GM23338 (cell line): ENCODE results near the gene AGTR1. TPM values are rescaled to one million over a fixed set of nuclear protein-coding genes. Genes with fewer than 3 reads are reported as not detected.

Experiments
- ATAC-seq: fragments of 200-7000 bp; cut with Tn5 transposase; 3 replicates; pipeline ENCODE4 v1.9.1; 2020
- DNase-seq: peaks from one replicate; pipeline ENCODE4 v3.0.0-alpha.2; 2015; ENCODE audit warnings: low spot score
- H2AFZ ChIP-seq: fragments of 200-600 bp; sonication (generic); 2 replicates; pipeline ENCODE4 v1.8.0; 2016; ENCODE audit warnings: antibody characterized with exemption, mild to moderate bottlenecking, moderate library complexity
- H3F3A ChIP-seq: fragments of 200-600 bp; sonication (generic); replicated peaks from 2 replicates; pipeline ENCODE4 v1.8.0; 2017; ENCODE audit warnings: antibody characterized with exemption, mixed run types, low read depth
- H3K27ac ChIP-seq: fragments of 200-600 bp; sonication (generic); 2 replicates; pipeline ENCODE4 v1.6.1; 2016; ENCODE audit warnings: low read depth
- H3K27me3 ChIP-seq: fragments of 200-600 bp; sonication (generic); 2 replicates; pipeline ENCODE4 v1.8.0; 2016; ENCODE audit warnings: mild to moderate bottlenecking, mixed run types, moderate library complexity; ENCODE audit not compliant: insufficient read depth
- H3K36me3 ChIP-seq: fragments of 200-600 bp; sonication (generic); 2 replicates; pipeline ENCODE4 v1.8.0; 2016; ENCODE audit warnings: mild to moderate bottlenecking; ENCODE audit not compliant: insufficient read depth
- H3K4me1 ChIP-seq: fragments of 200-600 bp; sonication (generic); 2 replicates; pipeline ENCODE4 v1.8.0; 2016; ENCODE audit warnings: mild to moderate bottlenecking, moderate library complexity; ENCODE audit not compliant: insufficient read depth
- H3K4me2 ChIP-seq: fragments of 200-600 bp; sonication (generic); 2 replicates; pipeline ENCODE4 v1.7.1; 2017; ENCODE audit warnings: mixed run types
- H3K4me3 ChIP-seq: fragments of 200-600 bp; sonication (generic); 2 replicates; pipeline ENCODE4 v1.6.1; 2016; ENCODE audit warnings: mixed run types
- H3K79me2 ChIP-seq: fragments of 200-600 bp; sonication (generic); replicated peaks from 2 replicates; pipeline ENCODE4 v1.8.0; 2017; ENCODE audit warnings: mild to moderate bottlenecking; ENCODE audit not compliant: insufficient read depth
- H3K9me2 ChIP-seq: fragments of 200-600 bp; sonication (generic); 2 replicates; pipeline ENCODE4 v1.8.0; 2017; ENCODE audit not compliant: insufficient read depth
- H4K20me1 ChIP-seq: fragments of 200-600 bp; sonication (generic); replicated peaks from 2 replicates; pipeline ENCODE4 v1.8.0; 2017; ENCODE audit warnings: mild to moderate bottlenecking; ENCODE audit not compliant: insufficient read depth
- H3K27ac Mint-ChIP-seq: 2 replicates; pipeline ENCODE4 v1.8.0; 2020; ENCODE audit warnings: inconsistent platforms, mild to moderate bottlenecking, moderate library complexity, mixed read lengths
- H3K27me3 Mint-ChIP-seq: 3 replicates; pipeline ENCODE4 v1.8.0; 2022; ENCODE audit warnings: low read depth, mild to moderate bottlenecking, moderate library complexity, mixed read lengths, inconsistent platforms; ENCODE audit not compliant: insufficient read depth, poor library complexity
- H3K36me3 Mint-ChIP-seq: 3 replicates; pipeline ENCODE4 v1.8.0; 2021; ENCODE audit warnings: low read depth, mild to moderate bottlenecking, inconsistent platforms, moderate library complexity, mixed read lengths
- H3K4me1 Mint-ChIP-seq: 3 replicates; pipeline ENCODE4 v1.8.0; 2020; ENCODE audit warnings: mild to moderate bottlenecking, inconsistent platforms, mixed read lengths
- H3K4me3 Mint-ChIP-seq: 3 replicates; pipeline ENCODE4 v1.8.0; 2021; ENCODE audit warnings: moderate library complexity, mild to moderate bottlenecking, inconsistent platforms, mixed read lengths
- H3K9me3 Mint-ChIP-seq: 3 replicates; pipeline ENCODE4 v1.8.0; 2020; ENCODE audit warnings: moderate library complexity, mild to moderate bottlenecking, inconsistent platforms, mixed read lengths
- CREB1 ChIP-seq: fragments of 250-450 bp; sonication (Bioruptor Pico); IDR thresholded peaks from 2 replicates; pipeline ENCODE4 v1.5.0; 2020; ENCODE audit warnings: low read depth, mild to moderate bottlenecking, moderate library complexity
- CTCF ChIP-seq, 2 experiments: fragments of 200-600 bp in 1 of 2; sonication (generic) in 1 of 2; conservative IDR thresholded peaks; 2 replicates each; pipeline versions ENCODE4 v1.5.1 to v1.6.1; 2016 to 2017; ENCODE audit warnings: antibody characterized with exemption in 2 of 2, low read depth in 2 of 2, mild to moderate bottlenecking in 2 of 2, moderate library complexity in 1 of 2
- ETS1 ChIP-seq: IDR thresholded peaks from 2 replicates; pipeline ENCODE4 v1.6.1; 2016; ENCODE audit warnings: antibody characterized with exemption
- EZH2phosphoT487 ChIP-seq: fragments of 200-600 bp; sonication (generic); IDR thresholded peaks from one replicate; pipeline ENCODE4 v1.8.1; 2018; ENCODE audit warnings: antibody characterized with exemption; ENCODE audit not compliant: unreplicated experiment
- NANOG ChIP-seq: IDR thresholded peaks from 2 replicates; pipeline ENCODE4 v1.6.1; 2016; ENCODE audit warnings: antibody characterized with exemption, borderline replicate concordance
- REST ChIP-seq: IDR thresholded peaks from one replicate; pipeline ENCODE4 v1.6.1; 2018; ENCODE audit warnings: antibody characterized with exemption; ENCODE audit not compliant: unreplicated experiment
- ZNF114 ChIP-seq: fragments of 250-450 bp; sonication (Bioruptor Pico); IDR thresholded peaks from 2 replicates; pipeline ENCODE4 v1.5.0; 2020; ENCODE audit warnings: mild to moderate bottlenecking, moderate library complexity
- ZNF331 ChIP-seq: fragments of 250-450 bp; sonication (Bioruptor Pico); IDR thresholded peaks from 2 replicates; pipeline ENCODE4 v1.5.0; 2020; ENCODE audit warnings: low read depth, mild to moderate bottlenecking, moderate library complexity
- polyA plus RNA-seq: library from polyadenylated mRNA; unstranded; fragments of >200 nt; fragmentation: Nextera tagmentation; extraction: Ambion mirVana; gene quantifications from 2 replicates; pipeline ENCODE4 v1.2.1, GENCODE V29; 2016
- total RNA-seq: library from RNA; depleted of rRNA; stranded (reverse); fragments of >200 nt; shearing (Covaris generic); gene quantifications from 2 replicates; pipeline ENCODE4 v1.2.3, GENCODE V29; 2014

The AGTR1 gene
- total and polyA plus RNA-seq, 2 experiments from 2014 or later = 0.16 TPM; not detected in 1

GRCh38 chr3:148718982-148719862 is 21.5 kb downstream of the AGTR1 start:
- Histone ChIP-seq H3K4me2 (no peak overlapping the region), H3K27ac (no peak overlapping the region), H3K4me1 (no peaks in the 10 kb centered on the region), H3K36me3 (no peaks in the 10 kb centered on the region), H4K20me1 (no peaks in the 10 kb centered on the region), H2AFZ (peak overlapping the region; percentile 1; the same call in 1 of the 2 replicates), H3K79me2 (no peaks in the 10 kb centered on the region), H3K9me2 (no peaks in the 10 kb centered on the region), H3K4me3 (no peak overlapping the region), H3F3A (no peaks in the 10 kb centered on the region), H3K27me3 (no peaks in the 10 kb centered on the region)
- peak; percentile 40 for DNase-seq
- Mint-ChIP-seq H3K36me3 (no peaks in the 10 kb centered on the region), H3K4me1 (peaks cover 12% of the 10 kb centered on the region; the same call in 2 of the 3 replicates), H3K27me3 (no peaks in the 10 kb centered on the region), H3K4me3 (0 out of 3 replicates have a peak overlapping the region, but pooled peaks have one; percentile 10), H3K9me3 (no peaks in the 10 kb centered on the region), H3K27ac (peak overlapping the region; percentile 51; the same call in 1 of the 2 replicates)
- peak; percentile 43 to 57 for TF ChIP-seq CTCF (conservative IDR thresholded peaks at IDR 0.05; ENCODE audit: low read depth in 2 of 2)
- TF ChIP-seq ZNF114 (CRISPR knock-in tag) = no peak
- peak; percentile 95 for ATAC-seq

- no peak overlapping the region for H3K4me2 ChIP-seq
- H3K9me3 Mint-ChIP-seq = no peaks in the 10 kb centered on the region
- no peak overlapping the region for H3K4me3 ChIP-seq
- no peaks in the 10 kb centered on the region for H3K36me3 ChIP-seq
- H3K27ac Mint-ChIP-seq = no peak overlapping the region
- H3K27me3 Mint-ChIP-seq = no peaks in the 10 kb centered on the region
- DNase-seq (no peak), ATAC-seq (no peak)
- no peak overlapping the region for H2AFZ ChIP-seq
- no peaks in the 10 kb centered on the region for H3K9me2 ChIP-seq
- no peak overlapping the region for H3K27ac ChIP-seq
- H3K4me3 Mint-ChIP-seq = no peak overlapping the region
- H3K4me1 ChIP-seq = no peaks in the 10 kb centered on the region
- no peaks in the 10 kb centered on the region for H3K79me2 ChIP-seq
- H3F3A ChIP-seq = no peaks in the 10 kb centered on the region
- H3K4me1 Mint-ChIP-seq = peaks cover 12% of the 10 kb centered on the region; the same call in 2 of the 3 replicates
- H3K27me3 ChIP-seq = no peaks in the 10 kb centered on the region
- no peaks in the 10 kb centered on the region for H4K20me1 ChIP-seq
- no peaks in the 10 kb centered on the region for H3K36me3 Mint-ChIP-seq
- TF ChIP-seq ETS1 (no peak), REST (no peak), CTCF (conservative IDR thresholded peaks at IDR 0.05; ENCODE audit: low read depth in 2 of 2) (no peak), ZNF331 (CRISPR knock-in tag) (no peak), EZH2phosphoT487 (no peak), ZNF114 (CRISPR knock-in tag) (no peak), CREB1 (no peak), NANOG (no peak)
These were observed 23.2 kb downstream of the AGTR1 start for GRCh38 chr3:148720873-148721272.
